ENCODE measurements around the gene NCOA5.

- TF ChIP-seq CTCF (conservative IDR thresholded peaks at IDR 0.05; ENCODE audit: low read depth, low read length) (no peak), EZH2 (IDR thresholded peaks at IDR 0.05; ENCODE audit: borderline replicate concordance, low read depth, low read length, poor library complexity, severe bottlenecking) (no peak)
Measured at GRCh38 chr20:46135856-46136633, 46.3 kb upstream of the NCOA5 start.
